GM15510 (cell line): ENCODE measurements around the gene CCDC196.

ENCODE experiments used
- POLR2A ChIP-seq: IDR thresholded peaks from 3 replicates; pipeline ENCODE4 v1.6.1; 2011; ENCODE audit warnings: borderline replicate concordance; ENCODE audit not compliant: insufficient read length; ENCODE audit errors: extremely low read depth

The CCDC196 gene

GRCh38 chr14:66487164-66487563 is 993 bp downstream of the CCDC196 start:
- TF ChIP-seq POLR2A, result no peak

- TF ChIP-seq POLR2A, result no peak
Measured at GRCh38 chr14:66490143-66491111, 4.3 kb downstream of the CCDC196 start.

- TF ChIP-seq POLR2A, result no peak
Measured at GRCh38 chr14:66493750-66494149, 7.6 kb downstream of the CCDC196 start.

GRCh38 chr14:66495218-66496098 is 9.3 kb downstream of the CCDC196 start:
- no peak for TF ChIP-seq POLR2A

- TF ChIP-seq POLR2A, result no peak
Measured at GRCh38 chr14:66496188-66496807, 10.1 kb downstream of the CCDC196 start.

- no peak for TF ChIP-seq POLR2A
Measured at GRCh38 chr14:66496911-66497310, 10.7 kb downstream of the CCDC196 start.

- TF ChIP-seq POLR2A, result no peak
Measured at GRCh38 chr14:66498311-66498710, 12.1 kb downstream of the CCDC196 start.

GRCh38 chr14:66501592-66501991 is 15.4 kb downstream of the CCDC196 start:
- TF ChIP-seq POLR2A, result no peak

- no peak for TF ChIP-seq POLR2A
Measured at GRCh38 chr14:66503532-66503931, 17.4 kb downstream of the CCDC196 start.

- TF ChIP-seq POLR2A, result no peak
Measured at GRCh38 chr14:66507181-66507721, 21.1 kb downstream of the CCDC196 start.

GRCh38 chr14:66507722-66508546 is 21.8 kb downstream of the CCDC196 start, which contains the start of gene GPHN:
Gene GPHN, plus strand, starts transcription at chr14:66508147.
- TF ChIP-seq POLR2A, result peak; percentile 90

- no peak for TF ChIP-seq POLR2A
Measured at GRCh38 chr14:66508547-66508845, 22.3 kb downstream of the CCDC196 start.

- peak; percentile 47 for TF ChIP-seq POLR2A
Measured at GRCh38 chr14:66508846-66509621, 22.9 kb downstream of the CCDC196 start.
